Mammary epithelial cell (primary cell): ENCODE measurements around the gene SCRN3.

ENCODE experiments used
- CTCF ChIP-seq, 2 donors: IDR thresholded peaks in 1 of 2; conservative IDR thresholded peaks in 1 of 2; 2 replicates each; pipeline ENCODE4 v1.5.1; 2011 to 2012; ENCODE audit warnings: inconsistent platforms in 2 of 2, low read length in 2 of 2, mild to moderate bottlenecking in 2 of 2, control low read depth in 1 of 2, low read depth in 1 of 2; ENCODE audit not compliant: insufficient read depth in 1 of 2; ENCODE audit errors: extremely low read depth in 1 of 2
- EZH2 ChIP-seq: IDR thresholded peaks from 2 replicates; pipeline ENCODE4 v1.6.1; 2012; ENCODE audit warnings: low read length, inconsistent platforms, borderline replicate concordance

GRCh38 chr2:174350018-174350417 lies 45.5 kb upstream of the SCRN3 start:
- TF ChIP-seq CTCF (conservative IDR thresholded peaks at IDR 0.05 in 1 of 2, IDR thresholded peaks at IDR 0.05 in 1 of 2; ENCODE audit: extremely low read depth in 1 of 2, insufficient read depth in 1 of 2, low read depth in 1 of 2, low read length in 2 of 2) (peak; percentile 16 to 47), EZH2 (no peak)
